GM23338 (cell line): ENCODE results near the gene GRIA4. TPM values are rescaled to one million over a fixed set of nuclear protein-coding genes. Genes with fewer than 3 reads are reported as not detected.

Experiments
- ATAC-seq: fragments of 200-7000 bp; cut with Tn5 transposase; 3 replicates; pipeline ENCODE4 v1.9.1; 2020
- DNase-seq: peaks from one replicate; pipeline ENCODE4 v3.0.0-alpha.2; 2015; ENCODE audit warnings: low spot score
- H2AFZ ChIP-seq: fragments of 200-600 bp; sonication (generic); 2 replicates; pipeline ENCODE4 v1.8.0; 2016; ENCODE audit warnings: antibody characterized with exemption, mild to moderate bottlenecking, moderate library complexity
- H3F3A ChIP-seq: fragments of 200-600 bp; sonication (generic); replicated peaks from 2 replicates; pipeline ENCODE4 v1.8.0; 2017; ENCODE audit warnings: antibody characterized with exemption, mixed run types, low read depth
- H3K27ac ChIP-seq: fragments of 200-600 bp; sonication (generic); 2 replicates; pipeline ENCODE4 v1.6.1; 2016; ENCODE audit warnings: low read depth
- H3K27me3 ChIP-seq: fragments of 200-600 bp; sonication (generic); 2 replicates; pipeline ENCODE4 v1.8.0; 2016; ENCODE audit warnings: mild to moderate bottlenecking, mixed run types, moderate library complexity; ENCODE audit not compliant: insufficient read depth
- H3K36me3 ChIP-seq: fragments of 200-600 bp; sonication (generic); 2 replicates; pipeline ENCODE4 v1.8.0; 2016; ENCODE audit warnings: mild to moderate bottlenecking; ENCODE audit not compliant: insufficient read depth
- H3K4me1 ChIP-seq: fragments of 200-600 bp; sonication (generic); 2 replicates; pipeline ENCODE4 v1.8.0; 2016; ENCODE audit warnings: mild to moderate bottlenecking, moderate library complexity; ENCODE audit not compliant: insufficient read depth
- H3K4me2 ChIP-seq: fragments of 200-600 bp; sonication (generic); 2 replicates; pipeline ENCODE4 v1.7.1; 2017; ENCODE audit warnings: mixed run types
- H3K4me3 ChIP-seq: fragments of 200-600 bp; sonication (generic); 2 replicates; pipeline ENCODE4 v1.6.1; 2016; ENCODE audit warnings: mixed run types
- H3K79me2 ChIP-seq: fragments of 200-600 bp; sonication (generic); replicated peaks from 2 replicates; pipeline ENCODE4 v1.8.0; 2017; ENCODE audit warnings: mild to moderate bottlenecking; ENCODE audit not compliant: insufficient read depth
- H3K9me2 ChIP-seq: fragments of 200-600 bp; sonication (generic); 2 replicates; pipeline ENCODE4 v1.8.0; 2017; ENCODE audit not compliant: insufficient read depth
- H4K20me1 ChIP-seq: fragments of 200-600 bp; sonication (generic); replicated peaks from 2 replicates; pipeline ENCODE4 v1.8.0; 2017; ENCODE audit warnings: mild to moderate bottlenecking; ENCODE audit not compliant: insufficient read depth
- H3K27ac Mint-ChIP-seq: 2 replicates; pipeline ENCODE4 v1.8.0; 2020; ENCODE audit warnings: inconsistent platforms, mild to moderate bottlenecking, moderate library complexity, mixed read lengths
- H3K27me3 Mint-ChIP-seq: 3 replicates; pipeline ENCODE4 v1.8.0; 2022; ENCODE audit warnings: low read depth, mild to moderate bottlenecking, moderate library complexity, mixed read lengths, inconsistent platforms; ENCODE audit not compliant: insufficient read depth, poor library complexity
- H3K36me3 Mint-ChIP-seq: 3 replicates; pipeline ENCODE4 v1.8.0; 2021; ENCODE audit warnings: low read depth, mild to moderate bottlenecking, inconsistent platforms, moderate library complexity, mixed read lengths
- H3K4me1 Mint-ChIP-seq: 3 replicates; pipeline ENCODE4 v1.8.0; 2020; ENCODE audit warnings: mild to moderate bottlenecking, inconsistent platforms, mixed read lengths
- H3K4me3 Mint-ChIP-seq: 3 replicates; pipeline ENCODE4 v1.8.0; 2021; ENCODE audit warnings: moderate library complexity, mild to moderate bottlenecking, inconsistent platforms, mixed read lengths
- H3K9me3 Mint-ChIP-seq: 3 replicates; pipeline ENCODE4 v1.8.0; 2020; ENCODE audit warnings: moderate library complexity, mild to moderate bottlenecking, inconsistent platforms, mixed read lengths
- CREB1 ChIP-seq: fragments of 250-450 bp; sonication (Bioruptor Pico); IDR thresholded peaks from 2 replicates; pipeline ENCODE4 v1.5.0; 2020; ENCODE audit warnings: low read depth, mild to moderate bottlenecking, moderate library complexity
- EZH2phosphoT487 ChIP-seq: fragments of 200-600 bp; sonication (generic); IDR thresholded peaks from one replicate; pipeline ENCODE4 v1.8.1; 2018; ENCODE audit warnings: antibody characterized with exemption; ENCODE audit not compliant: unreplicated experiment
- JUNB ChIP-seq: IDR thresholded peaks from one replicate; pipeline ENCODE4 v1.6.1; 2016; ENCODE audit warnings: antibody characterized with exemption; ENCODE audit not compliant: unreplicated experiment
- NANOG ChIP-seq: IDR thresholded peaks from 2 replicates; pipeline ENCODE4 v1.6.1; 2016; ENCODE audit warnings: antibody characterized with exemption, borderline replicate concordance
- STAT1 ChIP-seq: IDR thresholded peaks from one replicate; pipeline ENCODE4 v1.6.1; 2016; ENCODE audit warnings: antibody characterized with exemption; ENCODE audit not compliant: unreplicated experiment
- ZNF114 ChIP-seq: fragments of 250-450 bp; sonication (Bioruptor Pico); IDR thresholded peaks from 2 replicates; pipeline ENCODE4 v1.5.0; 2020; ENCODE audit warnings: mild to moderate bottlenecking, moderate library complexity
- polyA plus RNA-seq: library from polyadenylated mRNA; unstranded; fragments of >200 nt; fragmentation: Nextera tagmentation; extraction: Ambion mirVana; gene quantifications from 2 replicates; pipeline ENCODE4 v1.2.1, GENCODE V29; 2016
- total RNA-seq: library from RNA; depleted of rRNA; stranded (reverse); fragments of >200 nt; shearing (Covaris generic); gene quantifications from 2 replicates; pipeline ENCODE4 v1.2.3, GENCODE V29; 2014
- TF ChIP-seq, protein P1 (sequence below): IDR thresholded peaks from one replicate; pipeline ENCODE4 v1.6.1; 2018; ENCODE audit warnings: antibody characterized with exemption; ENCODE audit not compliant: unreplicated experiment
- TF ChIP-seq, protein P2 (sequence below), 2 experiments: fragments of 200-600 bp in 1 of 2; sonication (generic) in 1 of 2; conservative IDR thresholded peaks; 2 replicates each; pipeline versions ENCODE4 v1.5.1 to v1.6.1; 2016 to 2017; ENCODE audit warnings: antibody characterized with exemption in 2 of 2, low read depth in 2 of 2, mild to moderate bottlenecking in 2 of 2, moderate library complexity in 1 of 2

GRIA4 gene
- total and polyA plus RNA-seq, 2 experiments from 2014 or later: 17.8 to 71.1 TPM

DNA sequence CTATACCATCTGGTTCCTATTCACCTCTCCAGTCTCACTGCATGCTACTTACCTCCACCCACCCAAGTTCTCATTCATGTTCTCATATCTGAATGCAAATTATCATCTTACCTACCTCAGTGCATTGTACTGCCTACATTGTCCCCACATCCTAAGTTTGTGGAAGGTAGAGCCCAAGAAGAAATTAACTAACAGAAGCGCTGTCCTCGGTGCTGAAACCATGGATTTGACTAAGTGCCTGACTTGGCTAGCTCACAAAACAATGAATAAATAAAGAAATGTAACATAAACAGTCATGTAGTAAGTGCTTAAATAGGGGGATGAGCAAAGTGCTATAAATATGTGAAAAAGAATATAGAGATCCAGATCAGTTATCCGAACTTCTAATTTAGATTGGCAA is 63.2 kb downstream of the GRIA4 start:
- H3K36me3 Mint-ChIP-seq: no peaks in the 10 kb centered on the region
- peak; percentile 55; the same call in 2 of the 3 replicates for ATAC-seq
- H3K9me3 Mint-ChIP-seq: no peaks in the 10 kb centered on the region; the same call in 2 of the 3 replicates

DNA sequence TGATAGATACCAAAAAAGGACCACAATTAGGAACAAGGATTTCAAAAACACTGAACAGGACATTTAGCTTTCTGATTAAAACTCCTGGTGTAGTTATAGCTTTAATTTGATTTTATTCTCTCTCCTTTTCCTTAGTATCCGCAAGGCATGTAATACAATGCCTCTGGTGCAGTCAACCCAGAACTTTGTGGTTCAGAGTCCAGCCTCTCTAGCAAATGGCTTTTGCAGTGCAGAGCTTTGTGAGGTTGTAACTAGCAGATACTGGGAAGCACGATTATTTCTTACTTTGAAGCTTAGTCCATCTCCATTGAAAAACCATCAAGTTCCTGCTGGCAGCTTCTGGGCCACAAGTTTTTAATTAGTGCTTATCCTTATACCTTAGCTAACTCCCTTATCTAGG is 79.8 kb downstream of the GRIA4 start:
- Mint-ChIP-seq H3K9me3 (no peaks in the 10 kb centered on the region), H3K27me3 (peaks cover 1% of the 10 kb centered on the region), H3K36me3 (peaks cover 4% of the 10 kb centered on the region; the same call in 1 of the 3 replicates), H3K27ac (no peak overlapping the region), H3K4me1 (no peaks in the 10 kb centered on the region), H3K4me3 (no peak overlapping the region)
- Histone ChIP-seq H3K79me2 (no peaks in the 10 kb centered on the region), H3K9me2 (peaks cover 6% of the 10 kb centered on the region), H2AFZ (no peak overlapping the region), H3F3A (no peaks in the 10 kb centered on the region), H3K4me3 (no peak overlapping the region), H3K4me1 (no peaks in the 10 kb centered on the region), H4K20me1 (no peaks in the 10 kb centered on the region), H3K4me2 (no peak overlapping the region), H3K27me3 (no peaks in the 10 kb centered on the region), H3K27ac (no peak overlapping the region), H3K36me3 (no peaks in the 10 kb centered on the region)
- DNase-seq (no peak), ATAC-seq (no peak)
- TF ChIP-seq JUNB: no peak
- TF ChIP-seq, protein P1, sequence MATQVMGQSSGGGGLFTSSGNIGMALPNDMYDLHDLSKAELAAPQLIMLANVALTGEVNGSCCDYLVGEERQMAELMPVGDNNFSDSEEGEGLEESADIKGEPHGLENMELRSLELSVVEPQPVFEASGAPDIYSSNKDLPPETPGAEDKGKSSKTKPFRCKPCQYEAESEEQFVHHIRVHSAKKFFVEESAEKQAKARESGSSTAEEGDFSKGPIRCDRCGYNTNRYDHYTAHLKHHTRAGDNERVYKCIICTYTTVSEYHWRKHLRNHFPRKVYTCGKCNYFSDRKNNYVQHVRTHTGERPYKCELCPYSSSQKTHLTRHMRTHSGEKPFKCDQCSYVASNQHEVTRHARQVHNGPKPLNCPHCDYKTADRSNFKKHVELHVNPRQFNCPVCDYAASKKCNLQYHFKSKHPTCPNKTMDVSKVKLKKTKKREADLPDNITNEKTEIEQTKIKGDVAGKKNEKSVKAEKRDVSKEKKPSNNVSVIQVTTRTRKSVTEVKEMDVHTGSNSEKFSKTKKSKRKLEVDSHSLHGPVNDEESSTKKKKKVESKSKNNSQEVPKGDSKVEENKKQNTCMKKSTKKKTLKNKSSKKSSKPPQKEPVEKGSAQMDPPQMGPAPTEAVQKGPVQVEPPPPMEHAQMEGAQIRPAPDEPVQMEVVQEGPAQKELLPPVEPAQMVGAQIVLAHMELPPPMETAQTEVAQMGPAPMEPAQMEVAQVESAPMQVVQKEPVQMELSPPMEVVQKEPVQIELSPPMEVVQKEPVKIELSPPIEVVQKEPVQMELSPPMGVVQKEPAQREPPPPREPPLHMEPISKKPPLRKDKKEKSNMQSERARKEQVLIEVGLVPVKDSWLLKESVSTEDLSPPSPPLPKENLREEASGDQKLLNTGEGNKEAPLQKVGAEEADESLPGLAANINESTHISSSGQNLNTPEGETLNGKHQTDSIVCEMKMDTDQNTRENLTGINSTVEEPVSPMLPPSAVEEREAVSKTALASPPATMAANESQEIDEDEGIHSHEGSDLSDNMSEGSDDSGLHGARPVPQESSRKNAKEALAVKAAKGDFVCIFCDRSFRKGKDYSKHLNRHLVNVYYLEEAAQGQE: no peak
- no peak for TF ChIP-seq STAT1
- TF ChIP-seq CREB1: no peak
- no peak for TF ChIP-seq EZH2phosphoT487
- TF ChIP-seq, protein P2, sequence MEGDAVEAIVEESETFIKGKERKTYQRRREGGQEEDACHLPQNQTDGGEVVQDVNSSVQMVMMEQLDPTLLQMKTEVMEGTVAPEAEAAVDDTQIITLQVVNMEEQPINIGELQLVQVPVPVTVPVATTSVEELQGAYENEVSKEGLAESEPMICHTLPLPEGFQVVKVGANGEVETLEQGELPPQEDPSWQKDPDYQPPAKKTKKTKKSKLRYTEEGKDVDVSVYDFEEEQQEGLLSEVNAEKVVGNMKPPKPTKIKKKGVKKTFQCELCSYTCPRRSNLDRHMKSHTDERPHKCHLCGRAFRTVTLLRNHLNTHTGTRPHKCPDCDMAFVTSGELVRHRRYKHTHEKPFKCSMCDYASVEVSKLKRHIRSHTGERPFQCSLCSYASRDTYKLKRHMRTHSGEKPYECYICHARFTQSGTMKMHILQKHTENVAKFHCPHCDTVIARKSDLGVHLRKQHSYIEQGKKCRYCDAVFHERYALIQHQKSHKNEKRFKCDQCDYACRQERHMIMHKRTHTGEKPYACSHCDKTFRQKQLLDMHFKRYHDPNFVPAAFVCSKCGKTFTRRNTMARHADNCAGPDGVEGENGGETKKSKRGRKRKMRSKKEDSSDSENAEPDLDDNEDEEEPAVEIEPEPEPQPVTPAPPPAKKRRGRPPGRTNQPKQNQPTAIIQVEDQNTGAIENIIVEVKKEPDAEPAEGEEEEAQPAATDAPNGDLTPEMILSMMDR (conservative IDR thresholded peaks at IDR 0.05; ENCODE audit: low read depth in 2 of 2): no peak
- no peak for TF ChIP-seq NANOG

More for the DNA sequence above, 63.2 kb downstream of the GRIA4 start:
- no peak overlapping the region for H3K4me2 ChIP-seq
- no peaks in the 10 kb centered on the region for H3K4me1 ChIP-seq
- H3K36me3 ChIP-seq: no peaks in the 10 kb centered on the region
- H3K9me2 ChIP-seq: no peaks in the 10 kb centered on the region
- Mint-ChIP-seq H3K4me3 (no peak overlapping the region), H3K4me1 (no peaks in the 10 kb centered on the region), H3K27ac (no peak overlapping the region), H3K27me3 (no peaks in the 10 kb centered on the region)
- no peak overlapping the region for H3K4me3 ChIP-seq
- H3K27me3 ChIP-seq: no peaks in the 10 kb centered on the region
- H3K27ac ChIP-seq: no peak overlapping the region
- H4K20me1 ChIP-seq: no peaks in the 10 kb centered on the region
- no peaks in the 10 kb centered on the region for H3K79me2 ChIP-seq
- H2AFZ ChIP-seq: no peak overlapping the region
- no peaks in the 10 kb centered on the region for H3F3A ChIP-seq
- TF ChIP-seq, protein P1: peak; percentile 95
- TF ChIP-seq ZNF114 (CRISPR knock-in tag): no peak
- no peak for TF ChIP-seq NANOG
- peak; percentile 90 for DNase-seq
